HG02938 (cell line): ENCODE results near the gene DNASE2B.

Experiments
- ATAC-seq: cut with Tn5 transposase; IDR thresholded peaks from one replicate; pipeline ENCODE4 v1.9.1; 2021; ENCODE audit warnings: mild to moderate bottlenecking, moderate library complexity; ENCODE audit not compliant: unreplicated experiment

Gene DNASE2B

DNA sequence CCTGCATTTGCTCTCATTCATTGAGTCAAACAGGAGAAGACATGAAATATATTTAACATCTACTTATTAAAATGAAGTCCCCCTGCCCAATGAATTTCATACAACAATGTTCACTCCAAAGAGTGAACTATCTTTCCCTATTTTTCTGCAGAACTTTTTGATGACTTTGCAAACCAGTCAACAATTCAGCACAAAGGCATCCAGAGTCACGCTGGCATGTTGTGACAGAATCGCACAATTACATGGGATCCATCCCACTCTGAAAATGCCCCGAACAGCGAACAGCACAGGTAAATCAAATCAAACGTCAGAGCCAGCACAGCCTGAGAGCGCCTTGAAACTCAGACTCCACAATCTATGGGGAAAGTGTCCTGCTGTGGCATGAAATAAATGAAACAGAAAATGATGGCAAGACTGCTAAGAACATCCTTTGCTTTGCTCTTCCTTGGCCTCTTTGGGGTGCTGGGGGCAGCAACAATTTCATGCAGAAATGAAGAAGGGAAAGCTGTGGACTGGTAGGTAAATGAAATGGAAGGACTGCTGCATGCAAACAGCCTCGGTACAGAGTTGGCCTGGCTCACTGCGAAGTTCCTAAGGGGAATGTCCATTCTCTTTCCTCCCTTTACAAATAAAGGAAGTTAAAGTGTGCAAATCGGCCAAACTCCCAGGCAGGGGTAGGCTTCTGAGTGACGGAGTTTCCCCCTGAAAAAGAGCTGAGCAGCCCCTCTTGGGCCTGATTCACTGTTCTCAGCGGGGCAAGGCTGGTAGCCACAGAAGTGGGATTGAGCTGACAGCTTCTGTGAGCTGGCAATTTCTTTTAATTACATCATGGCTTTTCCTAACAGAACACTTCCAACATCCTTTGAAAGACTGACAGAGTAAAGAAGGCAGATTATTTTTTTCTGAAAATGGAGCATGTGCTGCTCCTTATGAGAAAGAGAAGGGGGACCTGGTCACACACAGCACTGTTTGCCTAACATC lies at the start of gene DNASE2B:
Gene DNASE2B (plus strand): TSS at position 310 of the 981 bp plus-strand sequence. CDS start 81 bp downstream, at position 391.
- ATAC-seq: no peak

DNA sequence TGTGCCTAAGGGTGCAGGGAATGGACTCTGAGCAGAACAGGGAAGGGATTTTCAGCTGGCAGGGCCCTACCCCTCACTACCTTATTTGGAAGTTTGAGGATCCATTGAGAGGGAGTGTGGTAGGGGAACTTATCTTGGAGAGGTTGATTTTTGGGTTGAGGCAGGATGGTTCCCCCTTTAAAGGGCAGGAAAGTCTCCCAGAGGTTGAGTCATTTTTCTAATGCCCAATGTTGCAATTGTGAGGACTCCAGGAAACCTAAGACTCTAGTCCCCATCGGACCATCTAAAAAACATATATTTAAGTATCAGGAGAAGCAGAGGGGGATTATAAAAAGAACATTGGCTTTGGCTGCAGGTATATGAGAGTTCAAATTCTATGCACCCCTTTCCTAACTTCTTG lies 49.5 kb upstream of the DNASE2B start:
- ATAC-seq: no peak

DNA sequence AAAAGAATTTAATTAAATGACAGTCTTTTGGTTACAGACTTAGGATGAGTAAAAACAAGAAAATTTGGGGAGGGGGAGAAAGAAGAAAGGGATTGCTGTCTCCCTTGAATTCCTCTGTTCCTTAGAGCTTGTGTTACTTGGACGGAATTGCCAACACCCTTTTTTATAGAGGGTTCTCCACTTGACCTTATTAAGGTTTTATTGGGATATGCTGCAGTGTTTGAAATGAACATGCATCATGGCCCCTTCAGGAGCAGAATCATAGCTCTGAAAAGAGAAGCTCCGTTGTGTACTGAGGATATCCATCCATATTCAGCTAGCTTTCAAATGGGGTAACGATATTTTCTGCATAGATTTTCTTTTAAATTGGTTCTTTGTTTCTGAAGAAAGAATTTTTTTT lies 48.2 kb upstream of the DNASE2B start:
- ATAC-seq: no peak

DNA sequence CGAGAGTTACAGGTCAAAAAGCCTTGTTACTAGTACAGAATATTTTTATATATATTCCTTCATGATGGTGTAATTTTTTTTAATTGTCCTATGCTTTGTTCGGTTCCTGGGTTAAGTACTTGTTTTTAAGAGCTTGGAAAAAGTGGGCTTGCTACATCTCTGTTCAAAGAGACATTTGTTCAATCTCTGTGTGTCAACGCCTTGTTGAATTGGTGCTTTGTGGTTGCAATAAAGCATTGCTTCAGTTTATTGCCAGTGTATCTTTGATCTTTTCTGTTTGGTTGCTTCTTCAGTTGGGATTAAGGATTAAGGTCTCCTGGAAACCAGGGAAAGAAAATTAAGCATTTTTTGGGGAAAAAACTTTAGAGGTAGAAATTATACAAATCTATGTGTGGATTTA lies 47.7 kb upstream of the DNASE2B start:
- ATAC-seq: no peak

DNA sequence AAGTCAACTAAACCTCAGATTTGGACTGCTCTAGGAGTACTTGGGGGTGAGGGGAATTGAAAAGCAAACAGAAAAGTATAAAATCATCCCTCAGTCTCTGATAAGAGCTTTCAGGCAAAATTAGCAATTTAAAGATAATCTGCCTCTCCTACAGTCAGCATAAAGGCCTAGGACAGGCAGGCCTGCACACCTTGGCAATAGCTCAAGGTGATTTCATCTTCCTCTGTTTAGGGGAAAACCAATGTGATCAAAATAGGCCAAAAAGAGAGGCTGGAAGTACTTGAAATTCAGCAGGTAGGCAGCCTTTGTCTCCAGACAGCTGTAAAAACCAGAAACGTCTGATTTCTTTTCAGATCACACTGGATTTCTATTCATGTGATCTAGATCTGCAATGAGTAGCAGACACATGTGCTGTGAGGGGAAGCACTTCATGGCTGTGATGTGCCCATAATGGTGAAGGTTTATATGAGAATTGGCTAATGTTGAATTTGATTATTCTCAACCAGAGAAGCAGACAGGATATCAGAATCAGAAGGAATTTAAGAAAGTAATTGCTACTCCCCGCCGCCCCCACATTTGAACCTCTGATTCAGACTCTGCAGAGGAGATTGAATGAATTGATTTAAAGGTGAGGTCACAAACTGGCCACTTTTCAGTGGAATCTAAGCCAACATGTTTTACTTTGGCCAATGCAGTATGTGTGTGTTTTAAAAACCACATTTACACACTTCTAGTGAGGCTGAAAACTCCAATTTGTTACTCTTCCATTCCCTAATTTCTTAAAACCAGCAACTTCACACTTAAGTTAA lies 45.8 kb upstream of the DNASE2B start:
- no peak for ATAC-seq

- no peak for ATAC-seq
Measured at GRCh38 chr1:84353695-84354094, 44.6 kb upstream of the DNASE2B start.

- no peak for ATAC-seq
Measured at GRCh38 chr1:84355556-84355955, 42.7 kb upstream of the DNASE2B start.

DNA sequence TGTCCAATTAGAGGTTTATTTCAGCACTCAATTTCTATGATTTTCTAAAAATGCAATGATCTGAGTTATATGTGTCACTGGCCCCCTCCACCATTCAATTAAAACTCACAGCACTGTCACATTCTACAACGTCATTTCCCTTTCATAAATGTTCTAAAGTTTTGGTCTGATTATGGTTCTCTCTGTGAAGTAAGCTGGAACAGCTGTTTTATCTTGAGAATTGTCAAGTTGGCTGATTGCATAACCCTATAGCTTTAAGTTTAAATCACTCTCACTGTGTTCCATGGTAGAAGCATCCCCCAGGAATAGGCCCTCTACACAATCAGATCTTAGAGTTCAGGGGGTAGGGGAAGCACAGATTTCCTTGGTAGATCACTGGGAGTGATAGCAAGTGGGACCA lies 41.4 kb upstream of the DNASE2B start:
- ATAC-seq: no peak

DNA sequence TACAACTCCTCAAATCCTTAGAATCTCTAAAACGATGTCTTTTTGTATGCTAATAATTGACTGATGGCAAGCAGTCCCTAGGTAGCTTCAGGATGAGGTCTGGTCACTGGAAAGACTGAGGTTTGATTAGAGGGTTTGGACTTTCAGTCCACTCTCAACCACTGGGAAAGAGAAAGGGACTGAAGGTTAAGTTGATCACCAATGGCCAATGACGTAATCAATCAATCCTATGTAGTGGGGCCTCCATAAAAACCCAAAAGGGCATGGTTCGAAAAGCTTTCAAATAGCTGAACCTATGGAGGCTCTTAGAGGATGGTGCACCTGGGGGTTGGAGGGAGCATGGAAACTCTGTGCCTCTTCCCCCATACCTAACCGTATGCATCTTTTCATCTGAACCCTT lies 39.6 kb upstream of the DNASE2B start:
- ATAC-seq: no peak

DNA sequence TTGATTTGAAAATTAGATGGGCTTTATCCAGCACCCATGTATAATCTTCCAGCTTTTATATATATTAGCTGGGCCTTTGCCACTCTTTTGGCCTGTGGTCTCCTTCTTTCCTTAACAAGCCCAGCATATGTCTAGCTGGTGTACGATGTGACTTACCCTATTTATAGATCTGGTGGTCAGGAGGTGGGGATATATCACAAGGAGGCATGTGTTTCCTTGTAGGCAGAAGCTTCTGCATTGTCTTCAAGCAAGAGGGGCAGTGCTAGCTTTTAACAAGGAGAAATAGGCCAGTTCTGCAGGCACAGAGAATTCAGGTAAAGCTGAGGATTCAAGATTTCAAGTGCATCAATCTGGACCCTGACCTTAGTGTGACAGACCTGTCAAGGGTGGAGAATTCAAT lies 38.0 kb upstream of the DNASE2B start:
- no peak for ATAC-seq

DNA sequence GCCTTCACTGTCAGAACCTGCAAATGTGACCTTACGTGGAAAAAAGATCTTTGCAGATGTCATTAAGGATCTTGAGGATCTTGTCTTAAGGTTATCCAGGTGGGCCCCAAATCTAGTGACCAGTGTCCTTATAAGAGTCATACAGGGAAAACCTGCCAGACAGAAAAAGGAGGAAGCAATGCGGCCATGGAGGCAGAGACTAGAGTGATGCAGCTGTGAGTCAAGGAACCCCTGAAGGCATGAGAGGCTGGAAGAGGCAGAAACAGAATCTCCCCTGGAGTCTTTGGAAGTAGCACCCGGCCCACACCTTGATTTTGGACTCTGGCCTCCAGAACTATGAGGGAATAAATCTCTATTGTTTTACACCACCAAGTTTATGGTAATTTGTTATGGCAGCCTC lies 36.5 kb upstream of the DNASE2B start:
- ATAC-seq: no peak

DNA sequence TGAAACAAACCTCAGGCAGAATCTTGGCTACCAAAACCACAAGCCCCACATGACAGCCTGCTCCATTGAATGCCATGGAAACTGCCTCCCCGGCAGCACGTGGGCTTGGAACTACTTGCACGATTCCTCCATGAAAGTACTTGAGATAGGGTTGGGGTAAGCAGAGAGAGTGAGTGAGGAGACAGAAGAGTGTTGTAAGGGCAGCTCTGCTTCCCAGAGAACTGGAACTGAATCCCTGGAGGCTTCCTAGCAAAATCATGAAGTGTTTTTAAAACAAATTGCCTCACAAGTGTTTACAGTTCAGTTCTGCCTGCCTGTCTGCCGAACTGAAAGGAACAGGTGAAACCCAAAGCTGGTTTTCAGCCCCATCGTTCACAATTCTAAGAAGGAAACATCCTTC lies 35.3 kb upstream of the DNASE2B start:
- no peak for ATAC-seq

GRCh38 chr1:84363622-84364021 lies 34.7 kb upstream of the DNASE2B start:
- ATAC-seq: no peak

GRCh38 chr1:84365225-84366221 lies 32.8 kb upstream of the DNASE2B start:
- no peak for ATAC-seq

DNA sequence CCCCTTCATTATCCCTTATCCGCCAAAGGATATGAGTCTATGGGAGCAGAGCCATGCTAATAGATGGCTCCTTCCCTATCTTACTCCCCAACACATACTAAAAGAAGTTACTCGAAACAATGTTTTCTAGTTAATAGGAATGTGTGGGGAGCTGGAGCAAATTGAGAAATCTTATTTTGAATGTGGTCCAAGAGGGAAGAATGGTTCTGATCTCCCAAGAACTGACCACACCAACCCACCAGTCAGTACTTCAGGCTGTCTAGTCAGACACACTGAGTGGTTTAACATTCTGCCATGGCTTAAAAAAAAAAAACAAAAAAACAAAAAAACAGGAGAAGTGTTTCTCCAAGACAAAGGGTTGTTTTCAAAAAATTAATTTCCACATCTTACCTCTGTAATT lies 31.5 kb upstream of the DNASE2B start:
- ATAC-seq: no peak

- ATAC-seq: no peak
Measured at GRCh38 chr1:84367219-84367618, 31.1 kb upstream of the DNASE2B start.

DNA sequence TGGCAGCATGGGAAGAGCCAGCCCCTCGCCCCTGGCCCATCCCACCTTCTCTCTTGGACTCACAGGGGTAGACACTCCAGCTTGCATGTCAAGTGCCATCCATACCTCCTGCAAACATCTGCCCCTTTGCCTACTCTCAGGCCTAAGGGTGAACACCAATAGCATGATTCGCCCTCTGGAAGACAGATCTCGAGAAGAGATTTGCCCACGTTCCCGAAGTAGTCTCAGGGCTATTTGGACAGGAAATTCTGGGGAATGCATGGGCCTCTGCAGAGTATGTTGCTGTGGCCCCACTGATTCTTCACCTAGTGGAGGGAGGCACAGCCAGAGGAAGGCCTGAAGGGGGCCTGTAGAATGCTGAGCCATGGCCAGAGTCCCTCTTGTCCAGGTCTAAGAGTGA lies 29.8 kb upstream of the DNASE2B start:
- ATAC-seq: no peak

DNA sequence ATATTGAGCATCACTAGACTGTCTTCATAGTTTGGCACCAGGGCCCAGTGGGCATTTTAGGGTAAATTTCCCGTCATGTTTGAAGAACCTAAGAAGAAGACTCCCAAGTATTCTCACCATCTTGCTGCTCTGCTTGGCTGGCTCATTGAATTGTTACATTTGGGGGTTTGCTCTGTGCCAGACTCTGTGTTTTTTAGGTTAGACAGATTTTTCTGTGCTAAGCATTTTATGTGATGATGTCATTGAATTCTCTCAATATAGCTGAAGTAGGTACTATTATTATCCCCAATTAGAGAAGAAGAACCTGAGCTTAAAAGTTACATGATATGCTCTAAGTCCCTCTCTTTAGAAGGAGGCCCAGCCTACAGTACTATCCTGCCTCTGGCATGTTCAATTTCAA lies 28.0 kb upstream of the DNASE2B start:
- no peak for ATAC-seq

DNA sequence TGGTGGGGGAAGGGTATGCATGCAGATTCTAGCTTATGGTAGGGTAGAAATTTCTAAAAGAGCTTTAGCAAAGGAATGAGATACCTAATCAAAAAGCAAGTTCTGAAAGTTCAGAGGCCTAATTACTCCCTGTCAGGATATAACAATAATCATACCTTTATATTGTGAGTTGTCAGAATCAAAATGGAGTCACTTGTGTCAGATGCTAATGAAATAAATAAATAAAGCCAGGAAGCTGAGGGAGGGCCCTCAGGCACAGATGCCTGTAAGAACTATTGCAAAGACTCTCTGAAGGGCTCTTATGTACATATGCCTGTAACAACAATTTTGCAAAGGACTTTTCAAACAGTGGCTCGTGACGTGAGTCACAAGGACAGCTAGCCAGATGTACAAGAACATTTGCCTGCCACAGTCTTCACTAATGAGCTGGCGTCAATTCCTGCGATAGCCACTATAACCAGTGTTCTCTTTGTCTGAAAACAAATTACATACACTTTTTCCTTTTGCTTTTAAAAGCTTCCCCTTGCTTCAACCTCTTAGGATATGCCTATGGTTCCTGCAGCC lies 27.4 kb upstream of the DNASE2B start:
- ATAC-seq: no peak

DNA sequence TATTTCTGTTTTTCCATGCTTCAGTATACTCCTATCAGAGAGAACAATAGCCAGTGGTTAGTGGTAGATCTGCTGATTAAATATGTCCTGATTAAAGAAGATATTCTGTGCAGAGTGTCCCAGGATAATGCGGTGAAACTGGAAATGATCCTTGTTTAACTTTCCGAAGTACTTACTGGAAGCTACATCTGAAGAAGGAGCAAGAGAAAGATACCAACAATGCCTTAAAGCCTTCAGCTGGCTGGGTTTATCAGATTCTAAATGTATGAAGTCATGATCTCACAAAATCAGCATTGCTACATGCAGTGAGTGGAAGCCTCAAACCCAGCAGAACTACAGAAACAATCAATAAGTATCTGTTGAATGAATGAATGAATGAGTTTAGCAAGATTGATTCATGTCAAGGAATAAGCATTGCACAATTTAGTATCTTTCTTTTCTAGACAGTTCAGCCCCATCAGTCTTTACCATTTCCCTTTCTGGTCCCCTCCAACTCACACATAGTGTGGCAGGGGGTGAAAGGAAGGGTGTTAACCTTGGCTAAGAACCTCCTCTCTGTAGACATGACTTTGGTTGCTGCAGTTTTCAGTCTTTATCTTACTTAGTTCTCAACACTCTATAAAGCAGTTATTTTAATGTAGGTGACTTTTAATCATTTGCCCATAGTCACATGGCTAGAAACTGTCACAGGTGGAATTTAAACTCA lies 24.7 kb upstream of the DNASE2B start:
- no peak for ATAC-seq
